ENCODE results near the gene CFAP97D2. TPM values are rescaled to one million over a fixed set of nuclear protein-coding genes. Genes with fewer than 3 reads are reported as not detected.
A peak's percentile ranks its signal among the peaks of the same experiment; 100 is the strongest.

CFAP97D2 gene
- total RNA-seq, 1 experiment from 2014 or later, result not detected

DNA sequence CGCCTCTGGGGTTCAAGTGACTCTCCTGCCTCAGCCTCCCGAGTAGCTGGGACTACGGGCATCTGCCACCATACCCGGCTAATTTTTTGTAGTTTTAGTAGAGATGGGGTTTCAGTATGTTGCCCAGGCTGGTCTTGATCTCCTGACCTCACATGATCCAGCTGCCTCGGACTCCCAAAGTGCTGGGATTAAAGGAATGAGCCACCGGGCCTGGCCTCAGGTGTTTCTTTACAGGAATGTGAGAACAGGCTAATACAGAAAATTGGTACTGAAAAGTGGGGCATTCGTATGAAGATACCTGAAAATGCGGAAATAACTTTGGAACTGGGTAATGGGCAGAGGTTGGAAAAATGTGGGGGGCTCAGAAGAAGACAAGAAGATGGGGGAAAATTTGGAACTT lies 52.8 kb downstream of the CFAP97D2 start (continued):
- TF ChIP-seq, protein P1, sequence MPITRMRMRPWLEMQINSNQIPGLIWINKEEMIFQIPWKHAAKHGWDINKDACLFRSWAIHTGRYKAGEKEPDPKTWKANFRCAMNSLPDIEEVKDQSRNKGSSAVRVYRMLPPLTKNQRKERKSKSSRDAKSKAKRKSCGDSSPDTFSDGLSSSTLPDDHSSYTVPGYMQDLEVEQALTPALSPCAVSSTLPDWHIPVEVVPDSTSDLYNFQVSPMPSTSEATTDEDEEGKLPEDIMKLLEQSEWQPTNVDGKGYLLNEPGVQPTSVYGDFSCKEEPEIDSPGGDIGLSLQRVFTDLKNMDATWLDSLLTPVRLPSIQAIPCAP (CRISPR knock-in tag; IDR thresholded peaks at IDR 0.05), result no peak
- TF ChIP-seq ZBTB21 (CRISPR knock-in tag; IDR thresholded peaks at IDR 0.05; ENCODE audit: borderline replicate concordance) (no peak), ATF1 (CRISPR knock-in tag; IDR thresholded peaks at IDR 0.05) (no peak), PRRX2 (CRISPR knock-in tag; IDR thresholded peaks at IDR 0.05) (no peak)
- TF ChIP-seq, protein P2, sequence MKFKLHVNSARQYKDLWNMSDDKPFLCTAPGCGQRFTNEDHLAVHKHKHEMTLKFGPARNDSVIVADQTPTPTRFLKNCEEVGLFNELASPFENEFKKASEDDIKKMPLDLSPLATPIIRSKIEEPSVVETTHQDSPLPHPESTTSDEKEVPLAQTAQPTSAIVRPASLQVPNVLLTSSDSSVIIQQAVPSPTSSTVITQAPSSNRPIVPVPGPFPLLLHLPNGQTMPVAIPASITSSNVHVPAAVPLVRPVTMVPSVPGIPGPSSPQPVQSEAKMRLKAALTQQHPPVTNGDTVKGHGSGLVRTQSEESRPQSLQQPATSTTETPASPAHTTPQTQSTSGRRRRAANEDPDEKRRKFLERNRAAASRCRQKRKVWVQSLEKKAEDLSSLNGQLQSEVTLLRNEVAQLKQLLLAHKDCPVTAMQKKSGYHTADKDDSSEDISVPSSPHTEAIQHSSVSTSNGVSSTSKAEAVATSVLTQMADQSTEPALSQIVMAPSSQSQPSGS (CRISPR knock-in tag; IDR thresholded peaks at IDR 0.05; ENCODE audit: borderline replicate concordance, low read depth), result no peak
- TF ChIP-seq, protein P3, sequence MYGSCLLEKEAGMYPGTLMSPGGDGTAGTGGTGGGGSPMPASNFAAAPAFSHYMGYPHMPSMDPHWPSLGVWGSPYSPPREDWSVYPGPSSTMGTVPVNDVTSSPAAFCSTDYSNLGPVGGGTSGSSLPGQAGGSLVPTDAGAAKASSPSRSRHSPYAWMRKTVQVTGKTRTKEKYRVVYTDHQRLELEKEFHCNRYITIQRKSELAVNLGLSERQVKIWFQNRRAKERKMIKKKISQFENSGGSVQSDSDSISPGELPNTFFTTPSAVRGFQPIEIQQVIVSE (CRISPR knock-in tag; IDR thresholded peaks at IDR 0.05; ENCODE audit: borderline replicate concordance), result no peak

DNA sequence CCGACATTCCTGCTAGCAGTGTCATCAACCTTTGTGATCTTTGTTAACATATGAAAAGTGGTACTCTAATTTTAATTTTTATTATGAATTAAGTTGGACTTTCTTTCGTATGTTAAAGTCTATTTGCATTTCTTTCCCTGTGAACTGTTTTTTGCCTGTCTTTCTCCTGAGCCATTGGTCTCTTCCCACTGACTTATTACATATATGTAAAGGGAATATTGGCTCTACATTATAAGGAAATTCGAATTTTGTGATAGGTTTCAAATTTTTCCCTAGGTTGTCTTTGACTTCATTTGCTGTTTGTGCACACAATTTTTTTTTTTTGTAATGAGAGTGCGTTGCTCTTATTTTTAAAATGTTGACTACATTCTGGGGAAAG lies 55.2 kb downstream of the CFAP97D2 start:
- Mint-ChIP-seq H3K4me3 (peak overlapping the region; percentile 78), H3K4me1 (peaks cover 35% of the 10 kb centered on the region), H3K27me3 (ENCODE audit: low read depth) (peaks cover 19% of the 10 kb centered on the region), H3K36me3 (peaks cover 23% of the 10 kb centered on the region), H3K27ac (no peak overlapping the region), H3K9me3 (peaks cover 8% of the 10 kb centered on the region)
- DNase-seq (ENCODE audit: low spot score) (no peak), ATAC-seq (no peak)
- TF ChIP-seq CREM (CRISPR knock-in tag; IDR thresholded peaks at IDR 0.05), result no peak
- CTCF ChIA-PET, result no interaction called here
- POLR2A ChIA-PET, result no interaction called here

DNA sequence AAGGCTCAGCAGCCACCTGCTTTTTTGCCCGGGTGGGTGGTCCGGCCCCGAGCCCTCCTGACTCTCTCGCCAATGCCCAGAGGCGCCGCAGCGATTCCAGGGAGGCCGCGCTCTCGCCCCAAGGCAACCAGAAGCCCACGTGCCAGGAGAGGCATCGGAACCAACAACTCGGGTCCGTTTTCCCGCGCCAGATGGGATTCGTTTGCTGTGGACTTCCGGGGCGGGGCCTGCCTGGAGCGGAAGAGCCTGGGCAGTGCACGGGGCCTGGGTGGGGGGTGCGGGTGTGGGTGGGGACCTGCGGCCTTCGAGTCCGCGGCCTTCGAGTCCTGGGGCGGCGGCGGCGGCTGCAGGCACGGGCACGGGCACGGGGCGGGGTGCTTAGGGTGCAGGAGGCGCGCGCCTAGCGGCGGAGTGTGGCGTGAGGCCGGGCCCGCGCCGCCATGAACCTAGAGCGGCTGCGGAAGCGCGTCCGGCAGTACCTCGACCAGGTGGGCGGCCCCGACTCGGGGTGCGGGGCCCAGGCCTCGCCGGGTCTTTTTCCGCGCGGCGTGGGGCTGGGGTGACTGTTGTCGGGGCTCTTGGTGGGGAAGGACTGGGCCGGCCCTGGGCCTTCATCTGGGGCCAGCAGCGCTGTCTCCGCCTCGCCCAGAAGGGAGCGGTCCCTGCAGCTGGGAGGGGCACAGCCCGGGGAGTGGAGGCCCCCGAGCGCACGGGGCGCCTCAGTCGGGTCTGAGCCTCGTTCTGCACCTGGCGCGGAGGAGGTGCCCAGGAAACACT lies 55.8 kb downstream of the CFAP97D2 start, which contains the start of gene CDC16:
TSS of gene CDC16 (plus strand) at position 253 of the 777 bp plus-strand sequence. CDS start at position 441, 188 bp downstream.
- peak within 1 kb of the TSS; percentile 78 for H3K4me3 Mint-ChIP-seq
- H3K9me3 Mint-ChIP-seq, result peaks cover 8% of the 10 kb centered on the region
- peaks cover 28% of the 10 kb centered on the region for H3K36me3 Mint-ChIP-seq
- peak; percentile 89 for DNase-seq (ENCODE audit: low spot score)
- peak; percentile 85 for ATAC-seq
- H3K27ac Mint-ChIP-seq, result no peak within 1 kb of the TSS
- H3K27me3 Mint-ChIP-seq (ENCODE audit: low read depth), result peaks cover 19% of the 10 kb centered on the region
- ChIA-PET POLR2A (no interaction called here), CTCF (no interaction called here)
- peaks cover 30% of the 10 kb centered on the region for H3K4me1 Mint-ChIP-seq
- TF ChIP-seq TEAD1 (CRISPR knock-in tag; IDR thresholded peaks at IDR 0.05), result peak; percentile 98
- TF ChIP-seq, protein P4, sequence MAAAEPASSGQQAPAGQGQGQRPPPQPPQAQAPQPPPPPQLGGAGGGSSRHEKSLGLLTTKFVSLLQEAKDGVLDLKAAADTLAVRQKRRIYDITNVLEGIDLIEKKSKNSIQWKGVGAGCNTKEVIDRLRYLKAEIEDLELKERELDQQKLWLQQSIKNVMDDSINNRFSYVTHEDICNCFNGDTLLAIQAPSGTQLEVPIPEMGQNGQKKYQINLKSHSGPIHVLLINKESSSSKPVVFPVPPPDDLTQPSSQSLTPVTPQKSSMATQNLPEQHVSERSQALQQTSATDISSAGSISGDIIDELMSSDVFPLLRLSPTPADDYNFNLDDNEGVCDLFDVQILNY (CRISPR knock-in tag; IDR thresholded peaks at IDR 0.05), result peak; percentile 94
- peak; percentile 60; the same call in 1 of the 2 replicates for TF ChIP-seq SMAD4 (CRISPR knock-in tag; IDR thresholded peaks at IDR 0.05)
- peak; percentile 96 for TF ChIP-seq TP53 (CRISPR knock-in tag; IDR thresholded peaks at IDR 0.05)
- TF ChIP-seq ESRRA (CRISPR knock-in tag; IDR thresholded peaks at IDR 0.05; ENCODE audit: borderline replicate concordance), result peak; percentile 78; the same call in 1 of the 2 replicates
- TF ChIP-seq JAZF1 (CRISPR knock-in tag; IDR thresholded peaks at IDR 0.05), result no peak
- TF ChIP-seq FOXK1 (CRISPR knock-in tag; IDR thresholded peaks at IDR 0.05), result peak; percentile 91
- TF ChIP-seq ZBTB21 (CRISPR knock-in tag; IDR thresholded peaks at IDR 0.05; ENCODE audit: borderline replicate concordance), result peak; percentile 84; the same call in 1 of the 2 replicates
- peak; percentile 77; the same call in 1 of the 2 replicates for TF ChIP-seq TEAD4 (CRISPR knock-in tag; IDR thresholded peaks at IDR 0.05)
- TF ChIP-seq, protein P5, sequence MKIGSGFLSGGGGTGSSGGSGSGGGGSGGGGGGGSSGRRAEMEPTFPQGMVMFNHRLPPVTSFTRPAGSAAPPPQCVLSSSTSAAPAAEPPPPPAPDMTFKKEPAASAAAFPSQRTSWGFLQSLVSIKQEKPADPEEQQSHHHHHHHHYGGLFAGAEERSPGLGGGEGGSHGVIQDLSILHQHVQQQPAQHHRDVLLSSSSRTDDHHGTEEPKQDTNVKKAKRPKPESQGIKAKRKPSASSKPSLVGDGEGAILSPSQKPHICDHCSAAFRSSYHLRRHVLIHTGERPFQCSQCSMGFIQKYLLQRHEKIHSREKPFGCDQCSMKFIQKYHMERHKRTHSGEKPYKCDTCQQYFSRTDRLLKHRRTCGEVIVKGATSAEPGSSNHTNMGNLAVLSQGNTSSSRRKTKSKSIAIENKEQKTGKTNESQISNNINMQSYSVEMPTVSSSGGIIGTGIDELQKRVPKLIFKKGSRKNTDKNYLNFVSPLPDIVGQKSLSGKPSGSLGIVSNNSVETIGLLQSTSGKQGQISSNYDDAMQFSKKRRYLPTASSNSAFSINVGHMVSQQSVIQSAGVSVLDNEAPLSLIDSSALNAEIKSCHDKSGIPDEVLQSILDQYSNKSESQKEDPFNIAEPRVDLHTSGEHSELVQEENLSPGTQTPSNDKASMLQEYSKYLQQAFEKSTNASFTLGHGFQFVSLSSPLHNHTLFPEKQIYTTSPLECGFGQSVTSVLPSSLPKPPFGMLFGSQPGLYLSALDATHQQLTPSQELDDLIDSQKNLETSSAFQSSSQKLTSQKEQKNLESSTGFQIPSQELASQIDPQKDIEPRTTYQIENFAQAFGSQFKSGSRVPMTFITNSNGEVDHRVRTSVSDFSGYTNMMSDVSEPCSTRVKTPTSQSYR (CRISPR knock-in tag; IDR thresholded peaks at IDR 0.05), result peak; percentile 97
- no peak for TF ChIP-seq IRF2 (CRISPR knock-in tag; IDR thresholded peaks at IDR 0.05; ENCODE audit: borderline replicate concordance, low read depth)
- TF ChIP-seq JUN (CRISPR knock-in tag; IDR thresholded peaks at IDR 0.05), result peak; percentile 90
- TF ChIP-seq, protein P6, sequence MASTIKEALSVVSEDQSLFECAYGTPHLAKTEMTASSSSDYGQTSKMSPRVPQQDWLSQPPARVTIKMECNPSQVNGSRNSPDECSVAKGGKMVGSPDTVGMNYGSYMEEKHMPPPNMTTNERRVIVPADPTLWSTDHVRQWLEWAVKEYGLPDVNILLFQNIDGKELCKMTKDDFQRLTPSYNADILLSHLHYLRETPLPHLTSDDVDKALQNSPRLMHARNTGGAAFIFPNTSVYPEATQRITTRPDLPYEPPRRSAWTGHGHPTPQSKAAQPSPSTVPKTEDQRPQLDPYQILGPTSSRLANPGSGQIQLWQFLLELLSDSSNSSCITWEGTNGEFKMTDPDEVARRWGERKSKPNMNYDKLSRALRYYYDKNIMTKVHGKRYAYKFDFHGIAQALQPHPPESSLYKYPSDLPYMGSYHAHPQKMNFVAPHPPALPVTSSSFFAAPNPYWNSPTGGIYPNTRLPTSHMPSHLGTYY (CRISPR knock-in tag; IDR thresholded peaks at IDR 0.05), result no peak
- TF ChIP-seq, protein P7, sequence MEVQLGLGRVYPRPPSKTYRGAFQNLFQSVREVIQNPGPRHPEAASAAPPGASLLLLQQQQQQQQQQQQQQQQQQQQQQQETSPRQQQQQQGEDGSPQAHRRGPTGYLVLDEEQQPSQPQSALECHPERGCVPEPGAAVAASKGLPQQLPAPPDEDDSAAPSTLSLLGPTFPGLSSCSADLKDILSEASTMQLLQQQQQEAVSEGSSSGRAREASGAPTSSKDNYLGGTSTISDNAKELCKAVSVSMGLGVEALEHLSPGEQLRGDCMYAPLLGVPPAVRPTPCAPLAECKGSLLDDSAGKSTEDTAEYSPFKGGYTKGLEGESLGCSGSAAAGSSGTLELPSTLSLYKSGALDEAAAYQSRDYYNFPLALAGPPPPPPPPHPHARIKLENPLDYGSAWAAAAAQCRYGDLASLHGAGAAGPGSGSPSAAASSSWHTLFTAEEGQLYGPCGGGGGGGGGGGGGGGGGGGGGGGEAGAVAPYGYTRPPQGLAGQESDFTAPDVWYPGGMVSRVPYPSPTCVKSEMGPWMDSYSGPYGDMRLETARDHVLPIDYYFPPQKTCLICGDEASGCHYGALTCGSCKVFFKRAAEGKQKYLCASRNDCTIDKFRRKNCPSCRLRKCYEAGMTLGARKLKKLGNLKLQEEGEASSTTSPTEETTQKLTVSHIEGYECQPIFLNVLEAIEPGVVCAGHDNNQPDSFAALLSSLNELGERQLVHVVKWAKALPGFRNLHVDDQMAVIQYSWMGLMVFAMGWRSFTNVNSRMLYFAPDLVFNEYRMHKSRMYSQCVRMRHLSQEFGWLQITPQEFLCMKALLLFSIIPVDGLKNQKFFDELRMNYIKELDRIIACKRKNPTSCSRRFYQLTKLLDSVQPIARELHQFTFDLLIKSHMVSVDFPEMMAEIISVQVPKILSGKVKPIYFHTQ (CRISPR knock-in tag; IDR thresholded peaks at IDR 0.05), result no peak
- 0 out of 2 replicates have a peak, but pooled peaks have one; percentile 7 for TF ChIP-seq ZNF416 (CRISPR knock-in tag; IDR thresholded peaks at IDR 0.05)

Data from WTC11 (cell line).